Measurements from ENCODE around the gene ZNF512. TPM values are rescaled to one million over a fixed set of nuclear protein-coding genes. Genes with fewer than 3 reads are reported as not detected.
"Not testable (repeated sequence)": the region's sequence is repeated elsewhere in the genome, so short reads cannot be mapped to it uniquely, and the experiment has no call there.

ZNF512 gene
- polyA plus RNA-seq, 1 donor: 36.7 TPM

DNA sequence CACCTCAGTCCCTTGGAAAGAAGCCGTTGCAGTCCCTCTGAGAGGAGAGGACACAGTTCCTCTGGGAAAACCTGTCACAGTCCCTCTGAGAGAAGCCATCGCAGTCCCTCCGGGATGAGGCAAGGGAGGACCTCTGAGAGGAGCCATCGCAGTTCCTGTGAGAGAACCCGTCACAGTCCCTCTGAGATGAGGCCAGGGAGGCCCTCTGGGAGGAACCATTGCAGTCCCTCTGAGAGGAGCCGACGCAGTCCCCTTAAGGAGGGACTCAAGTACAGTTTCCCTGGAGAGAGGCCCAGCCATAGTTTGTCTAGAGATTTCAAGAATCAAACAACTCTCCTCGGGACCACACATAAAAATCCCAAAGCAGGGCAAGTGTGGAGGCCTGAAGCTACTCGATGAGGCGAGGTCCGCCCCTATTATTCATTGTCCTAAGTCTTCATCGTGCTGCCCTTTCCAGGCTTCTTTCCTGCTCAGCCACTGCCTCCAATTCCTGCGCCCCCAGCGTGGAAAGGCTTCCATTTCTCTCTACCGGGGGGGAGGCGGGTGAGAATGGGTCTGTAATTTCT, 630 bp upstream of the ZNF512 start:
- peaks cover 6% of the 10 kb centered on the region for H3K4me1 ChIP-seq (ENCODE audit: control insufficient read depth, insufficient read depth, low read length)
- no peaks in the 10 kb centered on the region for H3K36me3 ChIP-seq (ENCODE audit: control insufficient read depth, insufficient read depth, low read length)
- no CpG with 5 or more reads among the region's 16 CpGs for WGBS (ENCODE audit: insufficient coverage, low lambda C conversion rate)
- peak overlapping the region; percentile 61 for H3K4me3 ChIP-seq (ENCODE audit: low read length)
- peak in 1 of 2 donors; percentile 24 for DNase-seq
- H3K27me3 ChIP-seq (ENCODE audit: control insufficient read depth, insufficient read depth, low read length): peaks cover 4% of the 10 kb centered on the region
- H3K9me3 ChIP-seq (ENCODE audit: control insufficient read depth, low read depth, low read length): no peaks in the 10 kb centered on the region
- H3K27ac ChIP-seq (ENCODE audit: low read length): no peak overlapping the region

- WGBS (ENCODE audit: insufficient coverage, low lambda C conversion rate): 0% methylated on average over 1 of the region's 12 CpGs
- Histone ChIP-seq H3K9me3 (ENCODE audit: control insufficient read depth, low read depth, low read length) (no peaks in the 10 kb centered on the region), H3K27me3 (ENCODE audit: control insufficient read depth, insufficient read depth, low read length) (peaks cover 4% of the 10 kb centered on the region), H3K27ac (ENCODE audit: low read length) (peak overlapping the region; percentile 17), H3K4me3 (ENCODE audit: low read length) (peak overlapping the region; percentile 61), H3K36me3 (ENCODE audit: control insufficient read depth, insufficient read depth, low read length) (no peaks in the 10 kb centered on the region), H3K4me1 (ENCODE audit: control insufficient read depth, insufficient read depth, low read length) (peaks cover 6% of the 10 kb centered on the region)
- DNase-seq: peak in 1 of 2 donors; percentile 16
These were observed 611 bp downstream of the ZNF512 start for GRCh38 chr2:27583390-27583915.

- Histone ChIP-seq H3K4me3 (ENCODE audit: low read length) (no peak overlapping the region), H3K36me3 (ENCODE audit: control insufficient read depth, insufficient read depth, low read length) (no peaks in the 10 kb centered on the region), H3K9me3 (ENCODE audit: control insufficient read depth, low read depth, low read length) (peaks cover under 1% of the 10 kb centered on the region), H3K4me1 (ENCODE audit: control insufficient read depth, insufficient read depth, low read length) (peaks cover 6% of the 10 kb centered on the region), H3K27ac (ENCODE audit: low read length) (no peak overlapping the region), H3K27me3 (ENCODE audit: control insufficient read depth, insufficient read depth, low read length) (peaks cover 4% of the 10 kb centered on the region)
- no CpG with 5 or more reads among the region's 3 CpGs for WGBS (ENCODE audit: insufficient coverage, low lambda C conversion rate)
- DNase-seq: no peak
These were observed 1.8 kb downstream of the ZNF512 start for GRCh38 chr2:27584597-27584996.

- H3K4me3 ChIP-seq (ENCODE audit: low read length): no peak overlapping the region
- DNase-seq: no peak
- H3K36me3 ChIP-seq (ENCODE audit: control insufficient read depth, insufficient read depth, low read length): no peaks in the 10 kb centered on the region
- no peak overlapping the region for H3K27ac ChIP-seq (ENCODE audit: low read length)
- no CpG with 5 or more reads among the region's 2 CpGs for WGBS (ENCODE audit: insufficient coverage, low lambda C conversion rate)
- peaks cover 12% of the 10 kb centered on the region for H3K9me3 ChIP-seq (ENCODE audit: control insufficient read depth, low read depth, low read length)
- peaks cover 2% of the 10 kb centered on the region for H3K27me3 ChIP-seq (ENCODE audit: control insufficient read depth, insufficient read depth, low read length)
- peaks cover 6% of the 10 kb centered on the region for H3K4me1 ChIP-seq (ENCODE audit: control insufficient read depth, insufficient read depth, low read length)
These were observed 4.2 kb downstream of the ZNF512 start for GRCh38 chr2:27587025-27587424.

DNA sequence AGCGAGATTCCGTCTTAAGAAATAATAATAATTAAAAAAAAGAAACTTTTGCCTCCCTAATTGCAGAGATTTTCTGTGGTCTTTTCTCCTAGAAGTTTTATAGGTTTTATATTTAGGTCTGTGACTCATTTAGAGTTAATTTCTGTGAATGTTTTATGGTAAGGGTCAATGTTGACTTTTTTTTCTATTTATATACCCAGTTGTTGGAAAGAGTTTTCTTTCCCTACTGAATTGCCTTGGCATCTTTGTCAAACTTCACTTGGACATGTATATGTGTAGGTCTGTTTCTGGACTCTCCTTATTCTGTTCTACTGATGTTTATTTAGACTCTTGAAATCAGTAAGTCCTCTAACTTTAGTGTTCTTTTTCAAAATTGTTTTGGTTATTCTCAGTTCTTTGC, 5.5 kb downstream of the ZNF512 start:
- Histone ChIP-seq H3K4me1 (ENCODE audit: control insufficient read depth, insufficient read depth, low read length) (peaks cover 6% of the 10 kb centered on the region), H3K9me3 (ENCODE audit: control insufficient read depth, low read depth, low read length) (peaks cover 20% of the 10 kb centered on the region), H3K27ac (ENCODE audit: low read length) (no peak overlapping the region), H3K36me3 (ENCODE audit: control insufficient read depth, insufficient read depth, low read length) (no peaks in the 10 kb centered on the region), H3K27me3 (ENCODE audit: control insufficient read depth, insufficient read depth, low read length) (no peaks in the 10 kb centered on the region), H3K4me3 (ENCODE audit: low read length) (no peak overlapping the region)
- DNase-seq: no peak
- WGBS (ENCODE audit: insufficient coverage, low lambda C conversion rate): no CpG with 5 or more reads among the region's 2 CpGs

GRCh38 chr2:27591745-27592144, 8.9 kb downstream of the ZNF512 start:
- WGBS (ENCODE audit: insufficient coverage, low lambda C conversion rate): no CpG with 5 or more reads among the region's 3 CpGs

DNA sequence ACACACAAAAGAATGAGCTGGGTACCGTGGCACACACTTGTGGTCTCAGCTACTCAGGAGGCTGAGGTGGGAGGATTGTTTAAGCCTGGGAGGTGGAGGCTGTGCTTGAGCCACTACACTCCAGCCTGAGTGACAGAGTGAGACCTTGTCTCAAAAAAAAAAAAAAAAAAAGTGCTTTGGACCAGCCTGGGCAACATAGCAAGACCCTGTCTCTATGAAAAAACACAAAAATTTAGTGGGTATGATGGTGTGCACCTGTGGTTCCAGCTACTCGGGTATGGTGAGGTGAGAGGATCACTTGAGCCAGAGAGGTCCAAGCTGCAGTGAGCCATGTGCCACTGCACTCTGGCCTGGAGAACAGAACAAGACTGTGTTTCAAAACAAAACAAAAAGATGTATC, 10.4 kb downstream of the ZNF512 start:
- Histone ChIP-seq H3K36me3 (ENCODE audit: control insufficient read depth, insufficient read depth, low read length) (peaks cover 2% of the 10 kb centered on the region), H3K4me3 (ENCODE audit: low read length) (no peak overlapping the region), H3K4me1 (ENCODE audit: control insufficient read depth, insufficient read depth, low read length) (no peaks in the 10 kb centered on the region), H3K9me3 (ENCODE audit: control insufficient read depth, low read depth, low read length) (peaks cover 38% of the 10 kb centered on the region), H3K27me3 (ENCODE audit: control insufficient read depth, insufficient read depth, low read length) (no peaks in the 10 kb centered on the region), H3K27ac (ENCODE audit: low read length) (no peak overlapping the region)
- WGBS (ENCODE audit: insufficient coverage, low lambda C conversion rate): no CpG with 5 or more reads among the region's 2 CpGs
- DNase-seq: no peak

More at GRCh38 chr2:27591745-27592144, 8.9 kb downstream of the ZNF512 start:
- DNase-seq: no peak
- no peaks in the 10 kb centered on the region for H3K4me1 ChIP-seq (ENCODE audit: control insufficient read depth, insufficient read depth, low read length)
- H3K27me3 ChIP-seq (ENCODE audit: control insufficient read depth, insufficient read depth, low read length): no peaks in the 10 kb centered on the region
- no peaks in the 10 kb centered on the region for H3K36me3 ChIP-seq (ENCODE audit: control insufficient read depth, insufficient read depth, low read length)
- H3K4me3 ChIP-seq (ENCODE audit: low read length): no peak overlapping the region
- H3K27ac ChIP-seq (ENCODE audit: low read length): no peak overlapping the region
- peaks cover 38% of the 10 kb centered on the region for H3K9me3 ChIP-seq (ENCODE audit: control insufficient read depth, low read depth, low read length)

- no CpG with 5 or more reads among the region's 45 CpGs for WGBS (ENCODE audit: insufficient coverage, low lambda C conversion rate)
- not testable (repeated sequence) for H3K27me3 ChIP-seq (ENCODE audit: control insufficient read depth, insufficient read depth, low read length); H3K4me3 ChIP-seq (ENCODE audit: low read length); H3K4me1 ChIP-seq (ENCODE audit: control insufficient read depth, insufficient read depth, low read length); H3K36me3 ChIP-seq (ENCODE audit: control insufficient read depth, insufficient read depth, low read length); H3K27ac ChIP-seq (ENCODE audit: low read length); DNase-seq
- peaks cover 38% of the 10 kb centered on the region for H3K9me3 ChIP-seq (ENCODE audit: control insufficient read depth, low read depth, low read length)
These were observed 11.3 kb downstream of the ZNF512 start for GRCh38 chr2:27594020-27594703.

DNA sequence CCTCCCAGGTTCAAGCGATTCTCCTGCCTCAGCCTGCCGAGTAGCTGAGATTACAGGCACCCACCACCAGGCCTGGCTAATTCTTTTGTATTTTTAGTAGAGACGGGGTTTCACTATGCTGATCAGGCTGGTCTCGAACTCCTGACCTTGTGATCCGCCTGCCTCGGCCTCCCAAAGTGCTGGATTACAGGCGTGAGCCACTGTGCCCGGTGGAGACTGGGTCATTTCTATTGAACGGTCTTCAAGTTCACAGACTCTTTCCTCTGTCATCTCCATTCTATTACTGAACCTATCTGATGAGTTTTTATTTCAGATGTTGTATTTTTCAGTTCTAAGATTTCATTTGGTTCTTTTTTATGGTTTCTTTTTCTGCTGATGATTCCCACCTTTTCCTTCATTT, 12.6 kb downstream of the ZNF512 start:
- H3K27me3 ChIP-seq (ENCODE audit: control insufficient read depth, insufficient read depth, low read length); H3K4me1 ChIP-seq (ENCODE audit: control insufficient read depth, insufficient read depth, low read length); DNase-seq; H3K4me3 ChIP-seq (ENCODE audit: low read length); H3K27ac ChIP-seq (ENCODE audit: low read length): not testable (repeated sequence)
- H3K36me3 ChIP-seq (ENCODE audit: control insufficient read depth, insufficient read depth, low read length): peaks cover 20% of the 10 kb centered on the region
- WGBS (ENCODE audit: insufficient coverage, low lambda C conversion rate): 85% methylated on average over 3 of the region's 9 CpGs
- H3K9me3 ChIP-seq (ENCODE audit: control insufficient read depth, low read depth, low read length): peaks cover 34% of the 10 kb centered on the region

DNA sequence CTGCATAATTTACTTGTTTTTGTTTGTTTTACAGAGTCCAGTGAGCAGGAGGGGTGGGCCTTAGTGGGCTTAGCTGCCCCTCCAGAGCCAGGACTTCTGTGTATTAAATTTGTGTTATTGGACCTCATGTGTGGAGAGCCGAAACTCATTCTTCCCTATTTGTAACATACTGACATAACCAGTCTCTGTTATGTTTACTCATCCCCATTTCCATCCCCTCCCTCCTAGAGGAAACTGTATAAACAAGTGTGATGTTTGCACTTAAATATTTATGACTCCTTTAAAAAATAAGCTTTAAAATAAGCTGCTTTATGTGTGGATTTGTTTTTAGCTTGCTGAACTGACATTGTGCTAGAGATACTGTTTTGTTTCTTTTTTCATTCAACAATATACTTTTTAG, 13.8 kb downstream of the ZNF512 start:
- H3K9me3 ChIP-seq (ENCODE audit: control insufficient read depth, low read depth, low read length): peaks cover 30% of the 10 kb centered on the region
- WGBS (ENCODE audit: insufficient coverage, low lambda C conversion rate): no CpG with 5 or more reads among the region's 1 CpG
- no peaks in the 10 kb centered on the region for H3K4me1 ChIP-seq (ENCODE audit: control insufficient read depth, insufficient read depth, low read length)
- DNase-seq: no peak
- H3K27me3 ChIP-seq (ENCODE audit: control insufficient read depth, insufficient read depth, low read length): no peaks in the 10 kb centered on the region
- H3K36me3 ChIP-seq (ENCODE audit: control insufficient read depth, insufficient read depth, low read length): peaks cover 28% of the 10 kb centered on the region
- no peak overlapping the region for H3K27ac ChIP-seq (ENCODE audit: low read length)
- no peak overlapping the region for H3K4me3 ChIP-seq (ENCODE audit: low read length)

All from large intestine (tissue), 3 donors.